Astrocyte (in vitro differentiated cells and primary cell): ENCODE data around the gene KLF15.

ENCODE experiments used
- EZH2 ChIP-seq: IDR thresholded peaks from 2 replicates; pipeline ENCODE4 v1.6.1; 2012; ENCODE audit warnings: mild to moderate bottlenecking, low read length, inconsistent platforms; ENCODE audit not compliant: insufficient read depth
- TF ChIP-seq, protein P1 (sequence below): IDR thresholded peaks from 2 replicates; pipeline ENCODE4 v1.5.1; 2011; ENCODE audit warnings: low read depth, mild to moderate bottlenecking, inconsistent platforms, low read length, moderate library complexity; ENCODE audit not compliant: insufficient read depth

DNA sequence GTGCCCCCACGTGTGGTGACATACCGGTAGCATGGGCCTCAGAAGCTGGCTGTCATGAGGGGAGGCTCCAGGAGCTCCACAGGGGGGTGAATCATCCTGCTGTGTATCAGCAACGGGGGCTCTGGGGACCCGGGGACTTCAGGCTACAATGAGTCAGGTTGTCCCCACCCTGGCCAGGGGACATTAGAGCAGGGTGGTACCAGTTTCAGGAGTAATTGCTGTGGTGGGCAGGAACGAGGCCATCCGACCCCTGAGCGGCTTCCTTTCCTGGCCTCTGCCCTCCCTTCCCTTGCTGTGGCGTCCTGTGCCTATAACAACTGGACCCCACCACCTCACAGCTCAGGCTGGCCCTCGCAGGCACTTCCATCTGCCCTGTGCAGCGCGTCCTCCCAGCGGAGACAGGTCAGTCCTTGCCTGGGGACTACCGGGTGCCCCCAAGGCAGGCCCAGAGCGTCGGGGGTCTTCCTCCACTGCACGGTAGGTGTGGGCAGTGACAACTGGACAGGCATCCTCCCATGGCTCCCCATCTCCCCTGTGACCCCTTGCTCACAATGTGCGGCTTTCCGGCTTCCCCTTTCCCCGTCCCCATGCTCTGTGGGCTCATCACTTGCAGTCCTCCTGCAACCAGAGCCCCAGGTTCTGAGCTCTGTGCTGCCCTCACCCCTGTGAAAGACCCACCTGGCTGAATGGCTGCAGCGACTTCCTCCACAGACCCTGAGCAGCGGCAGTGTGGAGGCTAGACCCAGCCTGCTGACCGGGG, 57.0 kb downstream of the KLF15 start:
- TF ChIP-seq, protein P1, sequence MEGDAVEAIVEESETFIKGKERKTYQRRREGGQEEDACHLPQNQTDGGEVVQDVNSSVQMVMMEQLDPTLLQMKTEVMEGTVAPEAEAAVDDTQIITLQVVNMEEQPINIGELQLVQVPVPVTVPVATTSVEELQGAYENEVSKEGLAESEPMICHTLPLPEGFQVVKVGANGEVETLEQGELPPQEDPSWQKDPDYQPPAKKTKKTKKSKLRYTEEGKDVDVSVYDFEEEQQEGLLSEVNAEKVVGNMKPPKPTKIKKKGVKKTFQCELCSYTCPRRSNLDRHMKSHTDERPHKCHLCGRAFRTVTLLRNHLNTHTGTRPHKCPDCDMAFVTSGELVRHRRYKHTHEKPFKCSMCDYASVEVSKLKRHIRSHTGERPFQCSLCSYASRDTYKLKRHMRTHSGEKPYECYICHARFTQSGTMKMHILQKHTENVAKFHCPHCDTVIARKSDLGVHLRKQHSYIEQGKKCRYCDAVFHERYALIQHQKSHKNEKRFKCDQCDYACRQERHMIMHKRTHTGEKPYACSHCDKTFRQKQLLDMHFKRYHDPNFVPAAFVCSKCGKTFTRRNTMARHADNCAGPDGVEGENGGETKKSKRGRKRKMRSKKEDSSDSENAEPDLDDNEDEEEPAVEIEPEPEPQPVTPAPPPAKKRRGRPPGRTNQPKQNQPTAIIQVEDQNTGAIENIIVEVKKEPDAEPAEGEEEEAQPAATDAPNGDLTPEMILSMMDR, result no peak
- no peak for TF ChIP-seq EZH2
